SK-N-DZ (cell line): ENCODE data around the gene MYLK4.

Source experiments
- DNase-seq: peaks from one replicate; pipeline ENCODE4 v3.0.0-alpha.2; 2015; ENCODE audit warnings: low spot score

MYLK4 gene

GRCh38 chr6:2734488-2735166 is 16.1 kb downstream of the MYLK4 start:
- DNase-seq = no peak

- DNase-seq = no peak
Observed at GRCh38 chr6:2733736-2734480, 16.8 kb downstream of the MYLK4 start.

- no peak for DNase-seq
Observed at GRCh38 chr6:2733324-2733723, 17.4 kb downstream of the MYLK4 start.

GRCh38 chr6:2732503-2733089 is 18.1 kb downstream of the MYLK4 start:
- DNase-seq = no peak

GRCh38 chr6:2731281-2731909 is 19.3 kb downstream of the MYLK4 start:
- DNase-seq = no peak

- DNase-seq = no peak
Observed at GRCh38 chr6:2730353-2731107, 20.2 kb downstream of the MYLK4 start.

GRCh38 chr6:2729921-2730320 is 20.8 kb downstream of the MYLK4 start:
- DNase-seq = no peak

GRCh38 chr6:2725999-2726567 is 24.6 kb downstream of the MYLK4 start:
- no peak for DNase-seq

- DNase-seq = no peak
Observed at GRCh38 chr6:2725364-2725988, 25.2 kb downstream of the MYLK4 start.

GRCh38 chr6:2721219-2721618 is 29.5 kb downstream of the MYLK4 start:
- no peak for DNase-seq

- no peak for DNase-seq
Observed at GRCh38 chr6:2719093-2719455, 31.6 kb downstream of the MYLK4 start.

GRCh38 chr6:2718334-2719092 is 32.2 kb downstream of the MYLK4 start:
- DNase-seq = no peak

- DNase-seq = no peak
Observed at GRCh38 chr6:2716936-2717700, 33.6 kb downstream of the MYLK4 start.

GRCh38 chr6:2715737-2716136 is 35.0 kb downstream of the MYLK4 start:
- no peak for DNase-seq

GRCh38 chr6:2714111-2714895 is 36.4 kb downstream of the MYLK4 start:
- DNase-seq = no peak

GRCh38 chr6:2713473-2714110 is 37.1 kb downstream of the MYLK4 start:
- DNase-seq = no peak

- DNase-seq = no peak
Observed at GRCh38 chr6:2712102-2712501, 38.6 kb downstream of the MYLK4 start.

GRCh38 chr6:2710412-2710811 is 40.3 kb downstream of the MYLK4 start:
- DNase-seq = no peak
